Mammary epithelial cell (primary cell): ENCODE results near the gene ANKRD12.

ENCODE experiments used
- EZH2 ChIP-seq: IDR thresholded peaks from 2 replicates; pipeline ENCODE4 v1.6.1; 2012; ENCODE audit warnings: low read length, inconsistent platforms, borderline replicate concordance
- TF ChIP-seq, protein P1 (sequence below), 2 donors: IDR thresholded peaks in 1 of 2; conservative IDR thresholded peaks in 1 of 2; 2 replicates each; pipeline ENCODE4 v1.5.1; 2011 to 2012; ENCODE audit warnings: inconsistent platforms in 2 of 2, low read length in 2 of 2, mild to moderate bottlenecking in 2 of 2, control low read depth in 1 of 2, low read depth in 1 of 2; ENCODE audit not compliant: insufficient read depth in 1 of 2; ENCODE audit errors: extremely low read depth in 1 of 2

DNA sequence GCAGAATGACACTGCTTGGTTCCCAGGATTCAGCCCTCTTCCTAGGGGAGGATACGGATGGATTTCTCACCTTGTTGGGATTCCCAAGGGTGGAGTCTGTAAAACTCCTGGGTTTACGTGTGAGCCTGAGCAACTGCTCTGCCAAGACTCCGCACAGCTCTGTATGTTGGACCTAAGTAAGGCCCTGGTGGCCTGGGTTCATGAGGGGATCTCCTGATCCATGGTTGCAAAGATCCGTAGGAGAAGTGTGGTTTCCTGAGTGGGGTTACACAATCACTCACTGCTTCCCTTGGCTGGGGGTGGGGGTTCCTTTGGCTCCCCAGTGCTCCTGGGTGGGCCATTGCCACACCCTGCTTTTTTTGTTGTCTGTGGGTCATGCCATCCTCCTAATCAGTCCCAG is 37.7 kb downstream of the ANKRD12 start:
- TF ChIP-seq, protein P1, sequence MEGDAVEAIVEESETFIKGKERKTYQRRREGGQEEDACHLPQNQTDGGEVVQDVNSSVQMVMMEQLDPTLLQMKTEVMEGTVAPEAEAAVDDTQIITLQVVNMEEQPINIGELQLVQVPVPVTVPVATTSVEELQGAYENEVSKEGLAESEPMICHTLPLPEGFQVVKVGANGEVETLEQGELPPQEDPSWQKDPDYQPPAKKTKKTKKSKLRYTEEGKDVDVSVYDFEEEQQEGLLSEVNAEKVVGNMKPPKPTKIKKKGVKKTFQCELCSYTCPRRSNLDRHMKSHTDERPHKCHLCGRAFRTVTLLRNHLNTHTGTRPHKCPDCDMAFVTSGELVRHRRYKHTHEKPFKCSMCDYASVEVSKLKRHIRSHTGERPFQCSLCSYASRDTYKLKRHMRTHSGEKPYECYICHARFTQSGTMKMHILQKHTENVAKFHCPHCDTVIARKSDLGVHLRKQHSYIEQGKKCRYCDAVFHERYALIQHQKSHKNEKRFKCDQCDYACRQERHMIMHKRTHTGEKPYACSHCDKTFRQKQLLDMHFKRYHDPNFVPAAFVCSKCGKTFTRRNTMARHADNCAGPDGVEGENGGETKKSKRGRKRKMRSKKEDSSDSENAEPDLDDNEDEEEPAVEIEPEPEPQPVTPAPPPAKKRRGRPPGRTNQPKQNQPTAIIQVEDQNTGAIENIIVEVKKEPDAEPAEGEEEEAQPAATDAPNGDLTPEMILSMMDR (conservative IDR thresholded peaks at IDR 0.05 in 1 of 2, IDR thresholded peaks at IDR 0.05 in 1 of 2; ENCODE audit: extremely low read depth in 1 of 2, insufficient read depth in 1 of 2, low read depth in 1 of 2, low read length in 2 of 2), result no peak
- TF ChIP-seq EZH2, result no peak
